MM.1S (cell line): Measurements from ENCODE around the gene RBM28.

Experiments used
- DNase-seq: peaks from one replicate; pipeline ENCODE4 v3.0.0-alpha.2; 2015
- H2AFZ ChIP-seq: fragments of 300-600 bp; sonication (generic); 2 replicates; pipeline ENCODE4 v1.6.0; 2016; ENCODE audit warnings: antibody characterized with exemption, low read length
- H3F3A ChIP-seq: fragments of 300-600 bp; sonication (generic); 2 replicates; pipeline ENCODE4 v1.6.1; 2016; ENCODE audit warnings: mild to moderate bottlenecking, antibody characterized with exemption, low read length, moderate library complexity, mixed read lengths; ENCODE audit not compliant: insufficient read depth
- H3K27ac ChIP-seq: fragments of 300-600 bp; sonication (generic); 2 replicates; pipeline ENCODE4 v1.5.1; 2016; ENCODE audit warnings: mild to moderate bottlenecking, low read length
- H3K27me3 ChIP-seq: fragments of 300-600 bp; sonication (generic); replicated peaks from 2 replicates; pipeline ENCODE4 v1.6.0; 2016; ENCODE audit warnings: low read length; ENCODE audit not compliant: insufficient read depth
- H3K36me3 ChIP-seq: fragments of 300-600 bp; sonication (generic); replicated peaks from 2 replicates; pipeline ENCODE4 v1.6.1; 2016; ENCODE audit warnings: mild to moderate bottlenecking, low read length, mixed read lengths; ENCODE audit not compliant: insufficient read depth
- H3K4me1 ChIP-seq: fragments of 300-600 bp; sonication (generic); 2 replicates; pipeline ENCODE4 v1.6.1; 2016; ENCODE audit warnings: low read length, mixed read lengths
- H3K4me2 ChIP-seq: fragments of 300-600 bp; sonication (generic); 2 replicates; pipeline ENCODE4 v1.6.0; 2016; ENCODE audit warnings: low read depth, low read length
- H3K4me3 ChIP-seq: fragments of 300-600 bp; sonication (generic); 2 replicates; pipeline ENCODE4 v1.5.1; 2016; ENCODE audit warnings: low read length, mixed read lengths
- H3K79me2 ChIP-seq: fragments of 300-600 bp; sonication (generic); 2 replicates; pipeline ENCODE4 v1.6.1; 2016; ENCODE audit warnings: mixed run types, low read length, mixed read lengths
- H3K9ac ChIP-seq: fragments of 300-600 bp; sonication (generic); 2 replicates; pipeline ENCODE4 v1.6.1; 2016; ENCODE audit warnings: low read length, mixed read lengths
- H3K9me2 ChIP-seq: fragments of 300-600 bp; sonication (generic); replicated peaks from 2 replicates; pipeline ENCODE4 v1.6.1; 2016; ENCODE audit warnings: mild to moderate bottlenecking, low read length, mixed read lengths; ENCODE audit not compliant: insufficient read depth
- H3K9me3 ChIP-seq: fragments of 300-600 bp; sonication (generic); replicated peaks from 2 replicates; pipeline ENCODE4 v1.6.1; 2016; ENCODE audit warnings: mild to moderate bottlenecking, low read length, mixed read lengths; ENCODE audit not compliant: insufficient read depth
- H4K20me1 ChIP-seq: fragments of 300-600 bp; sonication (generic); 2 replicates; pipeline ENCODE4 v1.6.1; 2016; ENCODE audit warnings: mild to moderate bottlenecking, low read length, moderate library complexity, mixed read lengths; ENCODE audit not compliant: insufficient read depth
- CTCF ChIP-seq: fragments of 300-600 bp; sonication (generic); IDR thresholded peaks from 2 replicates; pipeline ENCODE4 v1.5.1; 2016; ENCODE audit warnings: antibody characterized with exemption, low read length, mixed read lengths
- EZH2 ChIP-seq: fragments of 300-600 bp; sonication (generic); optimal IDR thresholded peaks from 2 replicates; pipeline ENCODE3; 2017; ENCODE audit warnings: low read depth, mild to moderate bottlenecking, antibody characterized with exemption, low read length, mixed read lengths
- EZH2phosphoT487 ChIP-seq: fragments of 300-600 bp; sonication (generic); IDR thresholded peaks from 2 replicates; pipeline ENCODE4 v1.6.1; 2018; ENCODE audit warnings: antibody characterized with exemption, low read length

The RBM28 gene

GRCh38 chr7:128266529-128266882 is 77.2 kb downstream of the RBM28 start:
- H3K4me2 ChIP-seq: no peak overlapping the region
- no peak overlapping the region for H3K27ac ChIP-seq
- no peak overlapping the region for H3K4me3 ChIP-seq
- TF ChIP-seq EZH2phosphoT487 (no peak), EZH2 (no peak), CTCF (no peak)
- no peak overlapping the region for H2AFZ ChIP-seq
- no peak for DNase-seq
- H3K9me2 ChIP-seq: no peaks in the 10 kb centered on the region
- no peaks in the 10 kb centered on the region for H3K9me3 ChIP-seq
- H3K9ac ChIP-seq: no peak overlapping the region
- H3K36me3 ChIP-seq: no peaks in the 10 kb centered on the region
- H3K4me1 ChIP-seq: no peaks in the 10 kb centered on the region
- H3K27me3 ChIP-seq: no peaks in the 10 kb centered on the region
- H3F3A ChIP-seq: no peaks in the 10 kb centered on the region
- no peaks in the 10 kb centered on the region for H3K79me2 ChIP-seq
- H4K20me1 ChIP-seq: no peaks in the 10 kb centered on the region

- TF ChIP-seq CTCF: no peak
- no peak for TF ChIP-seq EZH2
- TF ChIP-seq EZH2phosphoT487: no peak
- Histone ChIP-seq H3K79me2 (no peaks in the 10 kb centered on the region), H3K9me2 (no peaks in the 10 kb centered on the region), H4K20me1 (no peaks in the 10 kb centered on the region), H3K27ac (no peak overlapping the region), H3K4me3 (no peak overlapping the region), H3K9me3 (no peaks in the 10 kb centered on the region), H2AFZ (no peak overlapping the region), H3K4me1 (no peaks in the 10 kb centered on the region), H3K36me3 (no peaks in the 10 kb centered on the region), H3K27me3 (no peaks in the 10 kb centered on the region), H3K4me2 (no peak overlapping the region), H3F3A (no peaks in the 10 kb centered on the region), H3K9ac (no peak overlapping the region)
- DNase-seq: no peak
Observed at GRCh38 chr7:128265906-128266300, 77.8 kb downstream of the RBM28 start.

- no peak overlapping the region for H3K27ac ChIP-seq
- H2AFZ ChIP-seq: no peak overlapping the region
- no peaks in the 10 kb centered on the region for H3K79me2 ChIP-seq
- no peaks in the 10 kb centered on the region for H3K4me1 ChIP-seq
- TF ChIP-seq EZH2: no peak
- H4K20me1 ChIP-seq: no peaks in the 10 kb centered on the region
- DNase-seq: no peak
- no peak overlapping the region for H3K4me2 ChIP-seq
- H3K4me3 ChIP-seq: no peak overlapping the region
- no peaks in the 10 kb centered on the region for H3K9me3 ChIP-seq
- H3K9me2 ChIP-seq: no peaks in the 10 kb centered on the region
- H3K36me3 ChIP-seq: no peaks in the 10 kb centered on the region
- no peaks in the 10 kb centered on the region for H3F3A ChIP-seq
- no peaks in the 10 kb centered on the region for H3K27me3 ChIP-seq
- no peak overlapping the region for H3K9ac ChIP-seq
Observed at GRCh38 chr7:128265156-128265905, 78.4 kb downstream of the RBM28 start.

- Histone ChIP-seq H3K4me2 (no peak overlapping the region), H3K9ac (no peak overlapping the region), H3F3A (no peaks in the 10 kb centered on the region), H2AFZ (no peak overlapping the region), H3K27me3 (no peaks in the 10 kb centered on the region), H3K9me3 (no peaks in the 10 kb centered on the region), H3K27ac (no peak overlapping the region), H3K4me1 (no peaks in the 10 kb centered on the region), H3K79me2 (no peaks in the 10 kb centered on the region), H3K9me2 (no peaks in the 10 kb centered on the region), H3K4me3 (no peak overlapping the region), H3K36me3 (no peaks in the 10 kb centered on the region), H4K20me1 (no peaks in the 10 kb centered on the region)
- TF ChIP-seq EZH2phosphoT487: no peak
- no peak for TF ChIP-seq CTCF
- TF ChIP-seq EZH2: no peak
- DNase-seq: no peak
Observed at GRCh38 chr7:128264477-128264876, 79.2 kb downstream of the RBM28 start.
